NCI-H1436 (cell line): ENCODE measurements around the gene CYTH3.
"Not testable (repeated sequence)": the region's sequence is repeated elsewhere in the genome, so short reads cannot be mapped to it uniquely, and the experiment has no call there.

Source experiments
- DNase-seq: peaks from one replicate; lab custom pipeline; 2025; lab: John Stamatoyannopoulos, UW

Gene CYTH3

DNA sequence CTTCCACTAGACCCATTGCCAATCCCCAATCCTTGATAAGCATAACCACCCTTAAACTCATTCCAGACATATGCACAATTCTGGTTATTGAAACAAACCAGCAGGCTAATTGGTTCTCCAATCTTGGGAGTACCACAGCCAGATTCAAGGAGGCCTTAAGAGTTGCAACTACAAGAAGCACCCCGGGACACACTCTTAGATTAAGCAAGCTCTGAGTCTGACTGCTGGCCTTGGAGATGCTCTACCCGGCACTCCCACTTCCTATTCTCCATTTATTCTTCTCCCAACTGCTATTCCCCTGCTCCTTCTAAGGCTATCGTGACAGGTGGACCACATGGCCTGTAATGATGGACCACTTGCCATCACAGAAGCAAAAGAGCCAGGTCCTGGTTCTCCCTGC lies 40.3 kb downstream of the CYTH3 start:
- DNase-seq = no peak

DNA sequence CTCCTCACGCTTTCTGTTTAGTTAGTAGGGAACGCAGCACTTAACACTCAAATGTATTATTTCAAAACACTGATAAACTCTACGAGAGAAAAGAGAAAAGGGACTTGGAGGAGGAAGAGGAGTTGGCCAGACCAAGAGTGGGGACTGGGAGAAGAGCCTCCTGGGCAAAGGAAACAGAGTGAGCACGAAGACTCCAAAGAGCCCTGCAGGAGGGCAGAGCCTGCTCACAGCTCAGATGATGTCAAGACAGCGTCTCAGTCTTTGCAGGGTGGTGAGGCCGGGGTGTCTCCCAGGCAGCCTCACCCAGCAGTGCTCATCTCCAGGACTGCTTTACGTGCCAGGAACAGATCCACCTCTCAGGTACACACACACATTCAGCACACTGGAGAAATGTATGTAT lies 41.2 kb downstream of the CYTH3 start:
- DNase-seq = no peak

DNA sequence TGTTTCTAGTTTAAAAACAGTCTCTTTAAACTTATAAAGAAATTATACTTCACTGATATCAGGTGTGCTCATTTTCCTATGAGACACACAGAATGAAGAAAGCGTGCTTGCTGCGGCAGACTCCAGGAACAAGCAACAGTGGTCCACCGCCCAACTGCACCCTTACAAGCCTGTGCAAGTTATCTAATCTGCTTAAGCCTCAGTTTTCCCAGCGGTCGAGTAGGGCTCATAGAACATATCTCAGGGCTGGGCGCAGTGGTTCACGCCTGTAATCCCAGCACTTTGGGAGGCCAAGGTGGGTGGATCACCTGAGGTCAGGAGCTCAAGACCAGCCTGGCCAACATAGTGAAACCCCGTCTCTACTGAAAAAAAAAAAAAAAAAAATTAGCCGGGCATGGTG lies 43.1 kb downstream of the CYTH3 start:
- not testable (repeated sequence) for DNase-seq

DNA sequence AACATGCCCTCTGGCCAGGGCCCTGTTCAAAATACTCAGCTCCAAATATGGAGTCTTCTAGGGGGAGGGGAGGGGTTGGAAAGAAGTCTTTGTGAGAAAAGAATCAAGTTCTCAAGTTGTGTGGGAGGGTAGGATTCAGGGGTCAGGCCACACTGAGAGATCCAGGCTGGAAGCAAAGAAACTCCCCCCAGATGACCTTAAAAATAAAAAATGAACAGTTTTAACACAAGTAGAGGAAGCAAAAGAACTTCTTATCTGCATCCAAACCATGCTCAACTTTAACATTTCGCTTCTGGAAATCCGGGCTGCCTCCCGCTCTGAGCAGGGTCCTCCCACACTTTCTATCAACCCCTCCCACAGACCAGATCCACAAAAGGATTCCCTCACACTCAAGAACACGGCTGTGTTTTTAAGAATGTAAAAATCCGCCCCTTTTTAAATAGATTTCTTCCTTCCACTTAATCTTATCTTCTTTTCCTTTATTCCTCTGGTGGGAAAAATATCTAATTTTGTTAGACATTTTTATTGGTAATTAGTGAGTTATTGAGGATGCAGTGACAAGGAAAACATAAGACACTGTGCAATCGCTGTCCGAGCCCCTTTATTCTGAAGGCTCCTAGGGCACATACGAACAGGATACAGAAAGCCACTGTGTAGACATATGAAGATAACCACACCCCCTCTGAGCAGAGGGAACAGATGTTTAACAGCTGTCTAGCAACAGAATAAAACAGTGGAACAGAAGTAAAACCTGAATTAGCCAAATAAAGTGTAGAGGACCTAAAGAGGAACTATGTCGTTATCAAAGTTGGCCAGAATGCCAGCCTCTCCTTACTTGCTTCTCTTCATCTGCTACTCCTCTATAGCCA lies 43.8 kb downstream of the CYTH3 start:
- DNase-seq = no peak

DNA sequence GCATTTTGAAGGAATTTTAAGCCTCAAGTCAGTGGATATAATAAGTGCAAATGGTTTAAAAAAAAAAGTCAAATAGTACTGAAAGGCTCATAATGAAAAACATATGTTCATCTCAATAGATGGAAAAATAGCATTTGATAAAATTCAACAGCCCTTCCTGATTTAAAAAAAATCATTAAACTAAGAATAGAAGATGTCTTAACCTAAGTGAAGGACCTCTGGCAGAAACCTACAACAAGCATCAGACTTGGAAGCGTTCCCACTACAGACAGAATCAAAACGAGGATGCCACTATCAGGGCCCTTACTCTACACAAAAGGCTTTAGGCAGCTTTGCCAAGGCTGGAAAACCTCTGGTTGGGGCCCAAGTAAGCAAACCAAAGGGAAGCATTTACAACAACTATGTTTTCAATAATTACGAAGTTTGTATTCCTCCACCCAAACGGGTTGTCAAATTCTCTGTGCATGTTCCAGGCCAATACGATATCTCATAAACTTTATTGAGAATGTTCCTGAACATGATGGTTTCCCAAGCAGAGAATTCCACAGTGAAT lies 45.1 kb downstream of the CYTH3 start:
- no peak for DNase-seq

DNA sequence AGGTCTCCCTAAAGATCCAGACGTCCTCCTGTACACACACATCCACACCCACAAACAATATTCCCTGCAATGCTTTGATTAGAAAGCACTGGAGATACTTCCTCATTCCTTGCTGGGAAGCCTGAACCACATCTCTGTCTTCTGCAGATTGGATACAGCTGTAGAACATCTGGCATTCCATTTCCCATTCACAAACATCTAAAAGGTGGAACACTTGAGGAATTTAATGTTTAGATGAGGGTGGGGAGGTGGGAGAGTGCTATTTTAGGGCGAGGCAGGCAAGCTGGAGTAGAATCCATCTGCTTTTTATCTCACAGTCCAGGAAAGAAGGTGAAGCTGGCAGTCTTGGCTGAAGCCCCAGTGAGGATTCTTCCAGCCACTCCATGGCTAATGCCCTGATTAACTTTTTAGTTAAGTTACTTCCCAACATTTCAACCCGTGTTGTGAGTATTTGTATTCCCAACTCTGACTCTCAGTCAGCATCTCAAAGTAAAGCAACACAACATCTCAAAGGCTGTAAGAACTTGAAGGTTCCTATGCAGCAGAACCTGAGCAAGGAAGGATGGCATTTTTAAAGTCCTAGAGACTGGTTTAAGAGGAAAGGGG lies 46.1 kb downstream of the CYTH3 start:
- DNase-seq = no peak

DNA sequence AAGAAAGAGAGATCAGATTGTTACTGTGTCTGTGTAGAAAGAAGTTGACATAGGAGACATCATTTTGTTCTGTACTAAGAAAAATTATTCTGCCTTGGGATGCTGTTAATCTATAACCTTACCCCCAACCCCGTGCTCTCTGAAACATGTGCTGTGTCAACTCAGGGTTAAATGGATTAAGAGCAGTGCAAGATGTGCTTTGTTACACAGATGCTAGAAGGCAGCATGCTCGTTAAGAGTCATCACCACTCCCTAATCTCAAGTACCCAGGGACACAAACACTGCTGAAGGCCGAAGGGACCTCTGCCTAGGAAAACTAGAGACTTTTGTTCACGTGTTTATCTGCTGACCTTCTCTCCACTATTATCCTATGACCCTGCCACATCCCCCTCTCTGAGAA lies 49.0 kb downstream of the CYTH3 start:
- not testable (repeated sequence) for DNase-seq

DNA sequence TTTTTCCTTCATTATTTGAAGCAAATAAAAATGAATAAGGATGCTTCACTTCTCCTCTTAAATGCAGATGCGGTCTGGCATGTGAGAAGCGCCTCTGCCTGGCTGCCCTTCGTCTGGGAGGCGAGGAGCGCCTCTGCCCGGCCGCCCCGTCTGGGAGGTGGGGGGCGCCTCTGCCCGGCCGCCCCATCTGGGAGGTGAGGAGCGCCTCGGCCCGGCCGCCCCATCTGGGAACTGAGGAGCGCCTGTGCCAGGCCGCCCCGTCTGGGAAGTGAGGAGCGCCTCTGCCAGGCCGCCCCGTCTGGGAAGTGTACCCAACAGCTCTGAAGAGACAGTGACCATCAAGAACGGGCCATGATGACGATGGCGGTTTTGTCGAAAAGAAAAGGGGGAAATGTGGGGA lies 49.4 kb downstream of the CYTH3 start:
- DNase-seq = not testable (repeated sequence)

DNA sequence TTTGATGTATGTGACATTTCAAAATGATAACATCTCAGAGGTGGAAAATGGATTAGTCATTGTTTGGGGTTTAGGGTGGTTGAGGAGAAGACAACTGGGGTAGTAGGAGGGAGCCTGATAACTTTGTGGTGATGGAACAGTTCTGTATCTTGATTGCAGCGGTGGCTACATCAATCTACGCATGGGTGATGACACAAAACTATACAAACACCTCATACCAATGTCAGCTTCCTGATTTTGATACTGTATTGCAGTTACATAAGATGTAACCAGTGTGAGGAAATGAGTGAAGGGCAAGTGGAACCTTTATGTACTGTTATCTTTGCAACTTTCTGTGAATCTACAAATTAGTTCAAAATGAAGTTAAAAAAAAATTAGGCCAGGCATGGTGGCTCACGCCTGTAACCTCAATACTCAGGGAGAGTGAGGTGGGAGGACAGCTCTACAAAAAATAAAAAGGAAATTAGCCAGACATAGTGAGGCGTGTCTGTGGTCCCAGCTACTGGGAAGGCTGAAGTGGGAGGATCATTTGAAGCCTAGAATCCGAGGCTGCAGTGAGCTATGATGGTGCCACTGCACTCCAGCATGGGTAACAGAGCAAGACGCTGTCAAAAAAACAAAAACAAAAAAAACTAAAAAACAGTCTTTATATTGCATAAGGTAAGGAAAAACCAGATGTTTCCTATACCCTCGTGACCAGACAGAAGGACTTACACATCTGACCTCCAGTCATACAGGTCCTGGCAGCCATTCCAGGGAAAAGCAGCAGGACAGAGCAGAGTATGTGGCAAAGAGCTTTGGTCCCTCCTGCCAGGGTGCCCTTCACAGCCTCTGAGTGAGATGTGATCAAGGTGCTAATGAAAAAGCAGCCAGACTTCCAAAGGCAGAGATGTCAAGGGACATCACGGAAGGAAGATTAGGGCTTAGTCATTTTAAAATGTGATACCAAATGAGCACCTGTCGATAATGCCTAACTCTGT lies 50.8 kb downstream of the CYTH3 start:
- DNase-seq = no peak

DNA sequence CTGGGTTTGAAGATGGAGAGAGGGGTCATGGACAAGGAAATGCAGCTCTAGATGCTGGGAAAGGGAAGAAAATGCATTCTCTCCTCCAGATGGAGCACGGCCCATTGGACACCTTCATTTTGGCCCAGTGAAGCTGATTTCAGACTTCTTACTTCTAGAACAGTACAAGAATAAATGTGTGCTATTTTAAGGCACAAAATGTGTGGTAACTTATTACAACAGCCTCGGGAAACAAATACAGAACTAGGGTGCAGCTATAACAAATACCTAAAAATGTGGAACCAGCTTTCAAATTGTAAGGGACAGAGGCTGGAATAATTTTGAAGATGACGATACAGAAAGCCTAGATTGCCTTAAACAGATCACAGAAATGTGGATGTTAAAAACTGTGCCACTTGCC lies 54.1 kb downstream of the CYTH3 start:
- no peak for DNase-seq

DNA sequence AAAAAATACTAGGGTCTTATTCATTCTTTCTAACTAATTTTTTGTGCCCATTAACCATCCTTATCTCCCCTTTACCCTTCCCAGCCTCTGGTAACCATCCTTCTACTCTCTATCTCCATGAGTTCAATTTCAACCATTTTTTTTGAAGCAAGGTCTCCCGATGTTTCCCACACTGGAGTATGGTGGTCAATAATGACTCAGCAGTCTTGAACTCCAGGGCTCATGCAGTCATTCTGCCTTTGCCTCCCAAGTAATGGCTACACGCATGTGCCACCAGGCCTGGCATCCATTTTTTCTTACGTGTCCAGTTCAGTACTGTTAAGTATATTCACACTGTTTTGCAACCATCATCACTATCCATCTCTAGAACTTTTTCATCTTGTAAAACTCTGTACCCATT lies 60.4 kb downstream of the CYTH3 start:
- no peak for DNase-seq

DNA sequence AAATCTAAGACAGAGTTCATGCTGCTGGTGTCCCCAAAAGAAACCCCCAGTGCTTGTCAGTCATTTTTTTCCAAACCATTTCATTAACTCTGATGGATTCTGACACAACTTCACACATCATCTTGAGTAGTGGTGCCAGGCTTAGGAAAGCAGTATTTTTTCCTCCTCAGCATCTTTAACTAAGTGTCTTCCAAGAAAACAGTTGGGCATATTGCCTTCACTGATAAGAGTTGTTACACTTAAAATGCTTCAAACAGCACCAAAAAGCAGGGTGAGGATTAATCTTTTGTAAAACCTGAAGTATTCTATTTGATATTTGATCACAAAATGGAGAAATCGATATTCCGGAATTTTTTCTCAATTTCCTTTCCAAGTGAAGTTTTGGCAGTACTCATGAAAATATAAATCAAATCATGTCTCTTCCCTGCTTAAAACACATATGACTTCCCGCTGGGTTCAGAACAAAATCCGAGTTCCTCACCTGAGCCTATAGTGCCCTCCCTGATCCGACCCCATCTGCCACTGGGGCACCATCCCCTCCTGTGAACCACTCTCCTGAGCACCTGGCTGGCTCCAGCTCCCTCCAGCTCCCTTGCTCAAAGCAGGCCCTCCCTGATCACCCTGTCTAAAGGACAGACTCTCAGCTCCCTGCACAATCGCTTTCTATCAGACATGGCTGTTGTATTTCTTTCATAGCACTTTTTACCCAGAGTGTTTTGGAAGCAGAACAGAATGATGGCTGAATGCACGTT lies 61.6 kb downstream of the CYTH3 start:
- no peak for DNase-seq

DNA sequence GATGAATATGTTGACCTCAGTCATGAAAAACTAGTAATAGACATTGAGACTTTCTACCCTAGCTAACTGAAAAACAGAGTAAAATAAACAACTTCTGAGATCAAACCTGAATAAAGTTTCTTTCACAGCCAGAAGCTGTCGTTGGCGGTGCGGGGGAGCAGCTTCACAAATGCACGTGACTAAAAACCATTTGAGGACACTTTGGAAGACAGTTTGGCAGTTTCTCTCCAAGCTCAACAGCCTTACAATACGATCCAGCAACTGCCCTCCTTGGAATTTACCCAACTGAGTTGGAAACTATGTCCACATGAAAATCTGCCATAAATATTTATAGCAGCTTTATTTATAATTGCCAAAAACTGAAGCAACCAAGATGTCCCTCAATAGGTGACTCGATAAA lies 63.1 kb downstream of the CYTH3 start:
- DNase-seq = no peak

DNA sequence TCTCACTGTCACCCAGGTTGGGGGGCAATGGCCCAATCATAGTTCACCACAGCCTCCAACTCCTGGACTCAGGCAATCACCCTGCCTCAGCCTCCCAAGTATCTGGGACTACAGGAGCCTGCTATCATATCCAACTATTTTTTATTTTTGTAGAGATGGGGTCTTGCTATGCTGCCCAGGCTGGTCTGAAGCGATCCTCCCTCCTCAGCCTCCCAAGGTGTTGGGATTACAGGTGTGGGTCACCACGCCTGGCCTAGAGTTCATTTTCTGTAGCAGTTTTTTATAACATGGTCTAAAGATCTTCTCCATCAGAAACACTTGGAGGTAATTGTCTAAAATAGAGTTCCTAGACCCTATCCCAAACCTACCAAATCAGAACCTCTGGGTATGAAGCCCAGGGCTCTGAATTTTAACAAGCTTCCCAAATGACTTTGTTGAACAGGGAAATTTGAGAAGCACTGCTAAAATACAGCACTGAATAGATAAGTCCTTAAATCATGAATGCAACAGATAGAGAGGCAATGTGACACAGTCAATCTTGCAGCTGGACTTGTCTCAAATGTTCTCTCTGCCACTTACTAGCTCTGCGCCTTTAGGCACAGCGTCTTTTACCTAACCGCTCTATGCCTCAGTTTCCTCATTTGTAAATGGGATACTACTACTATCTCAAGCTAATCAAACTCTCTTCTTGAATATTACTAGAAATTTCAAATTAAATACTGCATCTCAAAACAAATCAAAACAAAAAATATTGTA lies 63.7 kb downstream of the CYTH3 start:
- DNase-seq = no peak

DNA sequence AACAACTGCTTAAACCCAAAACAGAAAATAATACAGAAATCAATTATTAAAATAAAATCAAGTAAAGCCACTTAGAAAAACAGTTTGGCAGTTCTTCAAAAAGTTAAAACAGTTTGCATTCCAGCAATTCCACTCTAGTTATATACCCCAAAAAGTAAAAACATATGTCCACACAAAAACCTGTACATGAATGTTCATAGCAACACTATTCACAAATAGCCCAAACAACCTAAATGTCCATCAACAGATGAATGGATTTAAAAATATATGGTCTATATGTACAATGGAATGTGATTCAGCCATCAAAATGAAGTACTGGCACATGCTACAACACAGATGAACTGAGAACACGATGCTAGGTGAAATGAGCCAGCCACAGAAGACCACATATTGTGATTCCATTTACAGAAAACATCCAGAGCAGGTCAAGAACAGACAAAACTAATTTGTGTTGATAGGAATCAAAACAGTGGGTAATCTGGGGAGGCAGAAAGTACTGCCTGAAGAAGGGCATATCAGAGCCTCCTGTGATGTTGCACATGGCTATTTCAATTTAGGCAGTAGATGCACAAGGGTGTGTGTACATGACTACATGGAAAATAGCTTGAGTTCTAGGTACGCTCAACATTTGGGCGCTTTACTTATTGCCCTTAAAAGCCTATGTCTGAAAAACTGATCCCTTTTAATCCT lies 66.3 kb downstream of the CYTH3 start:
- DNase-seq = no peak

DNA sequence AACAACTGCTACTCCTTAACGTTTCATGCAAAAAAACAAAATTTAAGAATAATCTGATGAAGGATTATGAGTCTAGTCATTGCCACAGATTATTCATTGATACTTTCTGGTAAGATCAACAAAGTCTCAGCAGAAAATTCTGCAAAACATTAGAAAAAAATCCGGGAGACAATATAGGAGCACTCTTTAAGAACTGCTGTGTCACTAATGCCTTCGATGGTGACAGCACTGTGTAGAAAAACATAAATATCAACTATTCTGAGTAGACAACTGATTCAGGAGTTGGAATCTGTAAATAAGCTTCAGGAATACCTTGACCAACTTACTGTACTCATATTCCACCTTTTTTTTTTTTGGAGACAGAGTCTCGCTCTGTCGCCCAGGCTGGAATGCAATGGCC lies 69.0 kb downstream of the CYTH3 start:
- DNase-seq = no peak

DNA sequence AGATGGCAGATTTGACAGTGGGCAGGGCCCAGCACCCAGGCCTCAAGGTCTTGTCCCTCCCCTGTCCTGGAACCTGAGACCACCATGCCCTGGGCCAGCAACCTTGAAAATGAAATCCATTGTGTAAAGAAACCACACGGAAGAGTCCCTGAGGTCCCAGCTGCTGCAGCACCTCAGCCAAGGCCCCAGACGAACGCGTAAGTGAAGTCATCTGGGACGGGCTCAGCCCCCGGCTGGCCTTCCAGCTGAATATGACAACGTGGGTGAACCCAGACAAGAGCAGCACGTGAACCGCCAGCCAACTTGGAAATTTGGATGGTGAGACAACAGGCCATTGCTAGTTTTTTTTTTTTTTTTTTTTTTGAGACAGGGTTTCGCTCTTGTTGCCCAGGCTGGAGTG lies 70.3 kb downstream of the CYTH3 start:
- DNase-seq = no peak

DNA sequence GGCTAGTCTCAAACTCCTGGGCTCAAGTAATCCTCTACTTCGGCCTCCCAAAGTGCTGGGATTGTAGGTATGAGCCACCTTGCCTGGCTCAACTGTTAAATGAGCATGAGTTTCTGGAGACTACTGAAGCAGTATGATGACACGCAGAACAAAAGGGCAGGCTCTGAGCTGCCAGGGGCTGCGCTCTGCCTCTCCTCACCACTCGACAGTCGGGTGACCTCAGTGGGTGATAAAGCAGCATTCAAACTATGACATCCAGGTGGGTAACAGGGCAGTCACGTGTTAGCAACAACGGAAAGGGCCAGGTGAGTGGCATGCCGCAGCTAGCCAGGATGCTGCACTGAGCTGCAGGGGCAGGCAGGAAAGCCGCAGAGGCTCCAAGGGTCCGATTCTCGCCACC lies 71.5 kb downstream of the CYTH3 start:
- DNase-seq = no peak

DNA sequence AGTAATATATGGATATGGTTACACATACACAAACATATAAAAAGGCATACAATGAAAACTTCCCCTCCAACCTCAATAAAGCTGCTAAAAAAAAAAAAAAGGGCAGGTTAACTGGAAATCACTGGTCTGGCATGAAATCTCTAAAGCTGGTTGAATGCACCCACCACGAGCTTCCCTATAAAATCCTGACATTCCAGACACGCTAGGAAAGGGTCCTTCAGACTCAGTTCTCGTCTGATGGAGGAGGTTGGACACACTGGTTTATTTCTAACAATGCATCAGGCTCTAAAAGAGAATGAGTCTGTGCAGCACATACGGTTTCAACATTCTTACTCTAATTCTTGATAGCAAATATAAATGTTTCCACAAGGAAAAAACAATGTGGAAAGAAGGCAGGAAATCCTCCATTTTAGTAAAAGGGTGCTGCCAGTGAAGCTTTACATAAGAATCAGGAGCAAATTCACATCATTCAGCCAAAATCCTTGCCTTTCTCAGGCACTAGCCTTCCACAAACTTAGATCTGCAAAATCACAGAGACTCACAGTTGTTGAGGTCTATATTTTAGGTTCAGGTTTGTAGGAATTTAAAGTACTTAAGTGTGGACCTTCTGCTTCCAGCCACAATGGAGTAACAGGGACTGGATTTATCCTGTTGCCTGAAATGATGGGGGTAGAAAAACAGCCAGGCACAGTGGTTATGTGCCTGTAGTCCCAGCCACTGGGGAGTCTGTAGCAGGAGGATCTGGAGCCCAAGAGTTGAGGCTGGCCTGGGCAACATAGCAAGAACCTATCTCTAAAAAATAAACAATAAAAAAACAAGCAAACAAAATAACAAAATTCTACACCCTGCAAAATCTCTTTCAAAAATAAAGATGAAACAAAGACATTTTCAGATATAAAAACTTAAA lies 73.5 kb downstream of the CYTH3 start:
- DNase-seq = no peak
